OCI-LY3 (cell line): ENCODE results near the gene NDUFA6.

Experiments
- EZH2phosphoT487 ChIP-seq: fragments of 200-600 bp; shearing (Covaris generic); IDR thresholded peaks from 2 replicates; pipeline ENCODE4 v1.6.1; 2018; ENCODE audit warnings: antibody characterized with exemption, mixed run types, low read depth
- TF ChIP-seq, protein P1 (sequence below): fragments of 200-600, 300-600 bp; sonication (generic); IDR thresholded peaks from 2 replicates; pipeline ENCODE4 v1.5.1; 2014; ENCODE audit warnings: antibody characterized with exemption, low read length, low read depth

DNA sequence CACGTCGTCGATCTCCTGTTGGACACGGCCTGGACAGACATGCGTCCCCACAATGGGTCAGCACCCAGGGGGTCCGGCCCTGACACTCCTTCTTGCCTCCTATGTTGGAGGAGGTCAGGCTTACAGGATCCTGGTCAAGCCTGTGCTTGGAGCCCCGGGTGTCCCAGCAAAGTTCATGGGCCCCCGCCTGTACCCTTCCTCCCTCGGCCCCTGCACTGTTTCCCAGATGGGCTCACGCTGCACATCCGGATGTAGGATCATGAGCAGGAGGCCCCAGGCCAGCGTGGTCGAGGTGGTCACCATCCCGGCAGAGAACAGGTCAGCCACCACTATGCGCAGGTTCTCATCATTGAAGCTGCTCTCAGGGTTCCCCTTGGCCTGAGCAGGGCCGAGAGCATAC, 37.0 kb upstream of the NDUFA6 start:
- TF ChIP-seq, protein P1, sequence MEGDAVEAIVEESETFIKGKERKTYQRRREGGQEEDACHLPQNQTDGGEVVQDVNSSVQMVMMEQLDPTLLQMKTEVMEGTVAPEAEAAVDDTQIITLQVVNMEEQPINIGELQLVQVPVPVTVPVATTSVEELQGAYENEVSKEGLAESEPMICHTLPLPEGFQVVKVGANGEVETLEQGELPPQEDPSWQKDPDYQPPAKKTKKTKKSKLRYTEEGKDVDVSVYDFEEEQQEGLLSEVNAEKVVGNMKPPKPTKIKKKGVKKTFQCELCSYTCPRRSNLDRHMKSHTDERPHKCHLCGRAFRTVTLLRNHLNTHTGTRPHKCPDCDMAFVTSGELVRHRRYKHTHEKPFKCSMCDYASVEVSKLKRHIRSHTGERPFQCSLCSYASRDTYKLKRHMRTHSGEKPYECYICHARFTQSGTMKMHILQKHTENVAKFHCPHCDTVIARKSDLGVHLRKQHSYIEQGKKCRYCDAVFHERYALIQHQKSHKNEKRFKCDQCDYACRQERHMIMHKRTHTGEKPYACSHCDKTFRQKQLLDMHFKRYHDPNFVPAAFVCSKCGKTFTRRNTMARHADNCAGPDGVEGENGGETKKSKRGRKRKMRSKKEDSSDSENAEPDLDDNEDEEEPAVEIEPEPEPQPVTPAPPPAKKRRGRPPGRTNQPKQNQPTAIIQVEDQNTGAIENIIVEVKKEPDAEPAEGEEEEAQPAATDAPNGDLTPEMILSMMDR = no peak
- no peak for TF ChIP-seq EZH2phosphoT487
